ENCODE measurements around the gene AKAP14.
"Not testable (repeated sequence)": the region's sequence is repeated elsewhere in the genome, so short reads cannot be mapped to it uniquely, and the experiment has no call there.

Gene AKAP14

DNA sequence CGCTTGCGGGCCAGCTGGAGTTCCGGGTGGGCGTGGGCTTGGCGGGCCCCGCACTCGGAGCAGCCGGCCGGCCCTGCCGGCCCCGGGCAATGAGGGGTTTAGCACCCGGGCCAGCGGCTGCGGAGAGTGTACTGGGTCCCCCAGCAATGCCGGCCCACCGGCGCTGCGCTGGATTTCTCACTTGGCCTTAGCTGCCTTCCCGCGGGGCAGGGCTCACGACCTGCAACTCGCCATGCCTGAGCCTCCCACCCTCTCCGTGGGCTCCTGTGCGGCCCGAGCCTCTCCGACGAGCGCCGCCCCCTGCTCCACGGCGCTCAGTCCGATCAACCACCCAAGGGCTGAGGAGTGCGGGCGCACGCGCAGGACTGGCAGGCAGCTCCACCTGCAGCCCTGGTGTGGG is 5.1 kb upstream of the AKAP14 start:
- H3K4ac ChIP-seq (ENCODE audit: low read length); H3K18ac ChIP-seq (ENCODE audit: low read length); H3K14ac ChIP-seq (ENCODE audit: low read length); H4K91ac ChIP-seq (ENCODE audit: low read depth, low read length, poor library complexity); H3K23ac ChIP-seq (ENCODE audit: low read depth, low read length, poor library complexity); H2BK15ac ChIP-seq (ENCODE audit: low read length); H2BK12ac ChIP-seq (ENCODE audit: low read length); H3K36me3 ChIP-seq (replicated peaks in 1 of 2; ENCODE audit: control insufficient read depth in 2 of 2, insufficient read depth in 2 of 2, low read length in 2 of 2); H3K27ac ChIP-seq (replicated peaks; ENCODE audit: low read length); H3K9ac ChIP-seq (ENCODE audit: low read depth, low read length, poor library complexity); H3K27me3 ChIP-seq (ENCODE audit: control insufficient read depth in 3 of 3, insufficient read depth in 3 of 3, low read depth in 1 of 3, low read length in 3 of 3); H3K9me3 ChIP-seq (replicated peaks in 1 of 2; ENCODE audit: control insufficient read depth in 2 of 2, insufficient read depth in 1 of 2, low read depth in 1 of 2, low read length in 2 of 2); H3K4me3 ChIP-seq (ENCODE audit: low read length in 2 of 2); H2BK5ac ChIP-seq (ENCODE audit: low read length); DNase-seq (ENCODE audit: low spot score); H2AK5ac ChIP-seq (ENCODE audit: low read depth, low read length); H4K8ac ChIP-seq (ENCODE audit: low read depth, low read length); H2AFZ ChIP-seq (ENCODE audit: low read length); H3K4me2 ChIP-seq (ENCODE audit: insufficient read depth, low read length, poor library complexity, severe bottlenecking); H2BK120ac ChIP-seq (ENCODE audit: low read depth, low read length); H3K79me1 ChIP-seq (ENCODE audit: low read depth, low read length); H3K4me1 ChIP-seq (ENCODE audit: control insufficient read depth in 2 of 2, insufficient read depth in 1 of 2, low read depth in 1 of 2, low read length in 2 of 2): not testable (repeated sequence)
- no CpG with 5 or more reads among the region's 36 CpGs for WGBS, 2 donors (ENCODE audit: extremely low coverage in 2 of 2, insufficient read length in 2 of 2, insufficient replicate concordance in 1 of 2)

DNA sequence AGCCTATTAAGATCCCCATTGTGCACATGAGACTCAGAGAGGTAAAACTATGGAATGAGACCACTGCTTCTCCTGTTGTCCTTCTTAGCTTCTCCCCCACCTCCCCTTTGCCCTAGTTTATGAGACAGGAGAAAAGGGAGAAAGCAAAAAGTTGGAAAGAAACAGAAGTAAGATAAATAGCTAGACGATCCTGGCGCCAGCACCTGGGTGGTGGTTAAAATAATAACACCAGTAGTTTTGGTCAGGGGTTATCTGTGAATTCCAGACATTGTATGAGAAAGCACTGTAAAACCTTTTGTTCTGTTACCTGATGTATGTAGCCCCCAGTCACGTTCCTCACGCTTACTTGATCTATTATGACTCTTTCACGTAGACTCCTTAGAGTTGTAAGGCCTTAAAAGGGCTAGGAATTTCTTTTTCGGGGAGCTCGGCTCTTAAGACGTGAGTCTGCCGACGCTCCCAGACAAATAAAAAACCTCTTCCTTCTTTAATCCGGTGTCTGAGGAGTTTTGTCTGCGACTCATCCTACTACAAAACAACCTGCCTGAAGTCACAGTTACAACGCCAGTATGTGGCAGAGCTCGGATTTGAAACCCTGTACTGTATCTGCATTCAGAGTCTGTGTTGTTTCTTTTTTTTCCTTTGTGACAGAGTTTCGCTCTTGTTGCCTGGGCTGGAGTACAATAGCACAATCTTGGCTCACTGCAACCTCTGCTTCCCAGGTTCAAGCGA is 3.6 kb upstream of the AKAP14 start:
- H3K4me3 ChIP-seq (ENCODE audit: low read length in 2 of 2); DNase-seq (ENCODE audit: low spot score); H3K23ac ChIP-seq (ENCODE audit: low read depth, low read length, poor library complexity); H2BK12ac ChIP-seq (ENCODE audit: low read length); H3K4ac ChIP-seq (ENCODE audit: low read length); H2AFZ ChIP-seq (ENCODE audit: low read length); H2AK5ac ChIP-seq (ENCODE audit: low read depth, low read length); H3K9ac ChIP-seq (ENCODE audit: low read depth, low read length, poor library complexity); H3K27me3 ChIP-seq (ENCODE audit: control insufficient read depth in 3 of 3, insufficient read depth in 3 of 3, low read depth in 1 of 3, low read length in 3 of 3); H3K9me3 ChIP-seq (replicated peaks in 1 of 2; ENCODE audit: control insufficient read depth in 2 of 2, insufficient read depth in 1 of 2, low read depth in 1 of 2, low read length in 2 of 2); H2BK5ac ChIP-seq (ENCODE audit: low read length); H3K14ac ChIP-seq (ENCODE audit: low read length); H2BK15ac ChIP-seq (ENCODE audit: low read length); H4K8ac ChIP-seq (ENCODE audit: low read depth, low read length); H3K18ac ChIP-seq (ENCODE audit: low read length); H3K79me1 ChIP-seq (ENCODE audit: low read depth, low read length); H3K27ac ChIP-seq (replicated peaks; ENCODE audit: low read length); H2BK120ac ChIP-seq (ENCODE audit: low read depth, low read length); H3K36me3 ChIP-seq (replicated peaks in 1 of 2; ENCODE audit: control insufficient read depth in 2 of 2, insufficient read depth in 2 of 2, low read length in 2 of 2); H4K91ac ChIP-seq (ENCODE audit: low read depth, low read length, poor library complexity); H3K4me1 ChIP-seq (ENCODE audit: control insufficient read depth in 2 of 2, insufficient read depth in 1 of 2, low read depth in 1 of 2, low read length in 2 of 2): not testable (repeated sequence)
- WGBS, 2 donors (ENCODE audit: extremely low coverage in 2 of 2, insufficient read length in 2 of 2, insufficient replicate concordance in 1 of 2): no CpG with 5 or more reads among the region's 16 CpGs
- H3K4me2 ChIP-seq (ENCODE audit: insufficient read depth, low read length, poor library complexity, severe bottlenecking): peak overlapping the region; percentile 11

DNA sequence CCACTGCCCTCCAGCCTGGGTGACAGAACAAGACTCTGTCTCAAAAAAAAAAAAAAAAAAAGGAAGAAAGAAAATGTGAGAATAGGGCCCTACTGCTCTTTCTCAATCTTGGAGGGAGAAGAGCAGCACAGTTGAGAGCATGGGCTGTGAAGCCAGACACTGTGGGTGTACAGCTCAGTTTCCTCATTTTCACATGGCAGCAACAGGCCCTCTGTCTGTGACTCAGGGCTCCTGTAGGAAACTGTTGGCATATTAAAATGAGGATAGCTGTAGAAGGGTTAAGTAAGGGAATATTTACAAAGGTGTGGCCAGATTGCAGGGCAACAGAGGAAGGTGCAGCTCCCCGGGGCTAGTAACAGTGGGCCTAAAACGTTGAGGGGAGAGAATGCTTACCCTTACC is 3.4 kb downstream of the AKAP14 start:
- no peak overlapping the region for H3K4me3 ChIP-seq (ENCODE audit: low read length in 2 of 2)
- H4K91ac ChIP-seq (ENCODE audit: low read depth, low read length, poor library complexity): no peak overlapping the region
- no peak overlapping the region for H2AFZ ChIP-seq (ENCODE audit: low read length)
- H3K14ac ChIP-seq (ENCODE audit: low read length): no peak overlapping the region
- no peak overlapping the region for H2BK12ac ChIP-seq (ENCODE audit: low read length)
- H3K9me3 ChIP-seq (replicated peaks in 1 of 2; ENCODE audit: control insufficient read depth in 2 of 2, insufficient read depth in 1 of 2, low read depth in 1 of 2, low read length in 2 of 2): no peaks in the 10 kb centered on the region
- no peak overlapping the region for H3K23ac ChIP-seq (ENCODE audit: low read depth, low read length, poor library complexity)
- H2BK15ac ChIP-seq (ENCODE audit: low read length): no peak overlapping the region
- DNase-seq (ENCODE audit: low spot score): no peak
- no peaks in the 10 kb centered on the region for H3K36me3 ChIP-seq (replicated peaks in 1 of 2; ENCODE audit: control insufficient read depth in 2 of 2, insufficient read depth in 2 of 2, low read length in 2 of 2)
- WGBS, 2 donors (ENCODE audit: extremely low coverage in 2 of 2, insufficient read length in 2 of 2, insufficient replicate concordance in 1 of 2): no CpG with 5 or more reads among the region's 2 CpGs
- no peak overlapping the region for H2AK5ac ChIP-seq (ENCODE audit: low read depth, low read length)
- no peak overlapping the region for H2BK120ac ChIP-seq (ENCODE audit: low read depth, low read length)
- no peak overlapping the region for H3K4me2 ChIP-seq (ENCODE audit: insufficient read depth, low read length, poor library complexity, severe bottlenecking)
- H2BK5ac ChIP-seq (ENCODE audit: low read length): no peak overlapping the region
- no peak overlapping the region for H4K8ac ChIP-seq (ENCODE audit: low read depth, low read length)
- no peaks in the 10 kb centered on the region for H3K27me3 ChIP-seq (ENCODE audit: control insufficient read depth in 3 of 3, insufficient read depth in 3 of 3, low read depth in 1 of 3, low read length in 3 of 3)
- H3K4ac ChIP-seq (ENCODE audit: low read length): no peak overlapping the region
- H3K4me1 ChIP-seq (ENCODE audit: control insufficient read depth in 2 of 2, insufficient read depth in 1 of 2, low read depth in 1 of 2, low read length in 2 of 2): no peaks in the 10 kb centered on the region
- no peak overlapping the region for H3K27ac ChIP-seq (replicated peaks; ENCODE audit: low read length)
- no peak overlapping the region for H3K18ac ChIP-seq (ENCODE audit: low read length)
- no peaks in the 10 kb centered on the region for H3K79me1 ChIP-seq (ENCODE audit: low read depth, low read length)
- H3K9ac ChIP-seq (ENCODE audit: low read depth, low read length, poor library complexity): no peak overlapping the region

DNA sequence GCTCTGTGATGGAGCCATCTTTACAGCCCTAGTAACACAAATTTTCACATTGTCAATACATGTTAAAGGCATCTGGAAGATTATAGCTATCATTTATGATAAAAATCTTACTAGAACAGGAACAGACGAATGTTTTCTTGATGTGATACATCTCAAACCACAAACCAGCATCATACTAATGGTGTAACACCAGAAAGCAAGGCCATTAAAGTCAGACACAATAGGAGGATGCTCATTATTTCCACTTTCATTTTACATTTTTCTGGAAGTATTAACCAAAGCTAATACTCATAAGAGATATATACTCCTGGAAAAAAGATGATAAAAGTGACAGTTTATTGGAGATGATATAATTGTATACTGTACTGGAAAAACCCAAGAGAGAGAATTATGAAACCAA is 5.3 kb downstream of the AKAP14 start:
- no peak for DNase-seq (ENCODE audit: low spot score)
- H3K36me3 ChIP-seq (replicated peaks in 1 of 2; ENCODE audit: control insufficient read depth in 2 of 2, insufficient read depth in 2 of 2, low read length in 2 of 2): no peaks in the 10 kb centered on the region
- no peaks in the 10 kb centered on the region for H3K9me3 ChIP-seq (replicated peaks in 1 of 2; ENCODE audit: control insufficient read depth in 2 of 2, insufficient read depth in 1 of 2, low read depth in 1 of 2, low read length in 2 of 2)
- no peak overlapping the region for H3K4me3 ChIP-seq (ENCODE audit: low read length in 2 of 2)
- H2AK5ac ChIP-seq (ENCODE audit: low read depth, low read length): no peak overlapping the region
- H3K9ac ChIP-seq (ENCODE audit: low read depth, low read length, poor library complexity): no peak overlapping the region
- no peak overlapping the region for H2BK120ac ChIP-seq (ENCODE audit: low read depth, low read length)
- H3K4me2 ChIP-seq (ENCODE audit: insufficient read depth, low read length, poor library complexity, severe bottlenecking): no peak overlapping the region
- no peak overlapping the region for H3K27ac ChIP-seq (replicated peaks; ENCODE audit: low read length)
- no peak overlapping the region for H3K14ac ChIP-seq (ENCODE audit: low read length)
- WGBS, 2 donors (ENCODE audit: extremely low coverage in 2 of 2, insufficient read length in 2 of 2, insufficient replicate concordance in 1 of 2): no CpG with 5 or more reads among the region's 1 CpG
- H2AFZ ChIP-seq (ENCODE audit: low read length): no peak overlapping the region
- no peaks in the 10 kb centered on the region for H3K79me1 ChIP-seq (ENCODE audit: low read depth, low read length)
- H2BK5ac ChIP-seq (ENCODE audit: low read length): no peak overlapping the region
- H2BK12ac ChIP-seq (ENCODE audit: low read length): no peak overlapping the region
- no peak overlapping the region for H2BK15ac ChIP-seq (ENCODE audit: low read length)
- no peak overlapping the region for H3K4ac ChIP-seq (ENCODE audit: low read length)
- no peak overlapping the region for H4K8ac ChIP-seq (ENCODE audit: low read depth, low read length)
- peaks cover 0 to 4% (median 0%) of the 10 kb centered on the region in 3 experiments for H3K27me3 ChIP-seq (ENCODE audit: control insufficient read depth in 3 of 3, insufficient read depth in 3 of 3, low read depth in 1 of 3, low read length in 3 of 3)
- no peak overlapping the region for H3K18ac ChIP-seq (ENCODE audit: low read length)
- no peak overlapping the region for H3K23ac ChIP-seq (ENCODE audit: low read depth, low read length, poor library complexity)
- H4K91ac ChIP-seq (ENCODE audit: low read depth, low read length, poor library complexity): no peak overlapping the region
- no peaks in the 10 kb centered on the region for H3K4me1 ChIP-seq (ENCODE audit: control insufficient read depth in 2 of 2, insufficient read depth in 1 of 2, low read depth in 1 of 2, low read length in 2 of 2)

All from neuronal stem cell (in vitro differentiated cells).